Activated T-helper 17 cell treated with anti-CD3 and anti-CD28 coated beads, Interleukin-2, amount 50 U/mL, for 72 hours (primary cell): ENCODE measurements around the gene PPP2R2B. TPM values are rescaled to one million over a fixed set of nuclear protein-coding genes. Genes with fewer than 3 reads are reported as not detected.
A peak's percentile ranks its signal among the peaks of the same experiment; 100 is the strongest.

Experiments used
- ATAC-seq: fragments of 150-1000 bp; cut with Tn5 transposase; replicated peaks from 2 replicates; pipeline ENCODE4 v1.10.0; 2021; ENCODE audit warnings: mild to moderate bottlenecking, moderate library complexity
- H3K27ac Mint-ChIP-seq: one replicate; pipeline ENCODE4 v1.8.0; 2022; ENCODE audit warnings: mixed read lengths
- H3K27me3 Mint-ChIP-seq: one replicate; pipeline ENCODE4 v1.8.0; 2022; ENCODE audit warnings: mixed read lengths
- H3K36me3 Mint-ChIP-seq: one replicate; pipeline ENCODE4 v1.8.0; 2022; ENCODE audit warnings: low read depth, mild to moderate bottlenecking, mixed read lengths
- H3K4me1 Mint-ChIP-seq: one replicate; pipeline ENCODE4 v1.8.0; 2022; ENCODE audit warnings: mixed read lengths
- H3K4me3 Mint-ChIP-seq: one replicate; pipeline ENCODE4 v1.8.0; 2022; ENCODE audit warnings: mild to moderate bottlenecking, mixed read lengths
- H3K9me3 Mint-ChIP-seq: one replicate; pipeline ENCODE4 v1.8.0; 2022; ENCODE audit warnings: mixed read lengths
- total RNA-seq, 2 donors: library from RNA; stranded (reverse); gene quantifications; one replicate each; pipeline ENCODE4 v1.2.3, GENCODE V29; 2022

The PPP2R2B gene
- total RNA-seq, 2 donors from 2014 or later = 1.0 to 2.2 TPM

- no peak for ATAC-seq
- H3K27ac Mint-ChIP-seq = no peak overlapping the region
- peaks cover 7% of the 10 kb centered on the region for H3K27me3 Mint-ChIP-seq
- H3K4me3 Mint-ChIP-seq = no peak overlapping the region
- no peaks in the 10 kb centered on the region for H3K4me1 Mint-ChIP-seq
- no peaks in the 10 kb centered on the region for H3K36me3 Mint-ChIP-seq
- H3K9me3 Mint-ChIP-seq = no peaks in the 10 kb centered on the region
Observed at GRCh38 chr5:146548781-146549449, 329.6 kb downstream of the PPP2R2B start.

GRCh38 chr5:146544232-146544631 lies 334.3 kb downstream of the PPP2R2B start:
- Mint-ChIP-seq H3K27ac (no peak overlapping the region), H3K27me3 (peaks cover 3% of the 10 kb centered on the region), H3K9me3 (no peaks in the 10 kb centered on the region), H3K4me1 (no peaks in the 10 kb centered on the region), H3K4me3 (no peak overlapping the region), H3K36me3 (no peaks in the 10 kb centered on the region)
- ATAC-seq = no peak

GRCh38 chr5:146541958-146542849 lies 336.4 kb downstream of the PPP2R2B start:
- peak; percentile 86 for ATAC-seq
- no peaks in the 10 kb centered on the region for H3K9me3 Mint-ChIP-seq
- H3K4me3 Mint-ChIP-seq = no peak overlapping the region
- no peaks in the 10 kb centered on the region for H3K36me3 Mint-ChIP-seq
- no peaks in the 10 kb centered on the region for H3K27me3 Mint-ChIP-seq
- no peak overlapping the region for H3K27ac Mint-ChIP-seq
- no peaks in the 10 kb centered on the region for H3K4me1 Mint-ChIP-seq

- Mint-ChIP-seq H3K27ac (no peak overlapping the region), H3K4me1 (no peaks in the 10 kb centered on the region), H3K36me3 (no peaks in the 10 kb centered on the region), H3K9me3 (no peaks in the 10 kb centered on the region), H3K27me3 (no peaks in the 10 kb centered on the region), H3K4me3 (no peak overlapping the region)
- no peak for ATAC-seq
Observed at GRCh38 chr5:146540414-146540813, 338.1 kb downstream of the PPP2R2B start.

- Mint-ChIP-seq H3K9me3 (no peaks in the 10 kb centered on the region), H3K4me1 (no peaks in the 10 kb centered on the region), H3K27me3 (no peaks in the 10 kb centered on the region), H3K27ac (no peak overlapping the region), H3K36me3 (no peaks in the 10 kb centered on the region), H3K4me3 (no peak overlapping the region)
- no peak for ATAC-seq
Observed at GRCh38 chr5:146539973-146540372, 338.6 kb downstream of the PPP2R2B start.

GRCh38 chr5:146538432-146538831 lies 340.1 kb downstream of the PPP2R2B start:
- Mint-ChIP-seq H3K4me3 (no peak overlapping the region), H3K36me3 (no peaks in the 10 kb centered on the region), H3K27me3 (no peaks in the 10 kb centered on the region), H3K9me3 (no peaks in the 10 kb centered on the region), H3K4me1 (no peaks in the 10 kb centered on the region), H3K27ac (no peak overlapping the region)
- ATAC-seq = no peak

GRCh38 chr5:146533882-146534281 lies 344.7 kb downstream of the PPP2R2B start:
- H3K4me3 Mint-ChIP-seq = no peak overlapping the region
- H3K4me1 Mint-ChIP-seq = no peaks in the 10 kb centered on the region
- H3K9me3 Mint-ChIP-seq = no peaks in the 10 kb centered on the region
- no peak overlapping the region for H3K27ac Mint-ChIP-seq
- ATAC-seq = no peak
- H3K27me3 Mint-ChIP-seq = no peaks in the 10 kb centered on the region
- no peaks in the 10 kb centered on the region for H3K36me3 Mint-ChIP-seq

GRCh38 chr5:146533260-146533857 lies 345.2 kb downstream of the PPP2R2B start:
- no peaks in the 10 kb centered on the region for H3K9me3 Mint-ChIP-seq
- ATAC-seq = peak; percentile 91
- H3K36me3 Mint-ChIP-seq = no peaks in the 10 kb centered on the region
- H3K4me3 Mint-ChIP-seq = no peak overlapping the region
- H3K4me1 Mint-ChIP-seq = no peaks in the 10 kb centered on the region
- no peak overlapping the region for H3K27ac Mint-ChIP-seq
- H3K27me3 Mint-ChIP-seq = peaks cover under 1% of the 10 kb centered on the region
